Nephron (organoid): Measurements from ENCODE around the gene FLACC1.
A peak's percentile ranks its signal among the peaks of the same experiment; 100 is the strongest.

Experiments used
- H3K27ac Mint-ChIP-seq, 3 experiments: 2 replicates each; pipeline ENCODE4 v1.8.0; 2020; ENCODE audit warnings: mixed read lengths in 3 of 3, mild to moderate bottlenecking in 2 of 3, moderate library complexity in 1 of 3
- H3K27me3 Mint-ChIP-seq: 2 replicates; pipeline ENCODE4 v1.8.0; 2021; ENCODE audit warnings: low read depth, mild to moderate bottlenecking, moderate library complexity, mixed read lengths
- H3K36me3 Mint-ChIP-seq: 2 replicates; pipeline ENCODE4 v1.8.0; 2020; ENCODE audit warnings: low read depth, mixed read lengths
- H3K4me1 Mint-ChIP-seq: 2 replicates; pipeline ENCODE4 v1.8.0; 2020; ENCODE audit warnings: mixed read lengths
- H3K4me3 Mint-ChIP-seq, 3 experiments: 2 replicates each; pipeline ENCODE4 v1.8.0; 2020; ENCODE audit warnings: mild to moderate bottlenecking in 3 of 3, mixed read lengths in 3 of 3, moderate library complexity in 2 of 3
- H3K9me3 Mint-ChIP-seq: 2 replicates; pipeline ENCODE4 v1.8.0; 2020; ENCODE audit warnings: mixed read lengths
- CTCF ChIP-seq, 3 experiments: fragments of 200-600 bp; sonication (generic); IDR thresholded peaks; one replicate each; pipeline ENCODE4 v1.5.0; 2021; ENCODE audit warnings: antibody characterized with exemption in 3 of 3; ENCODE audit not compliant: unreplicated experiment in 3 of 3

Gene FLACC1

DNA sequence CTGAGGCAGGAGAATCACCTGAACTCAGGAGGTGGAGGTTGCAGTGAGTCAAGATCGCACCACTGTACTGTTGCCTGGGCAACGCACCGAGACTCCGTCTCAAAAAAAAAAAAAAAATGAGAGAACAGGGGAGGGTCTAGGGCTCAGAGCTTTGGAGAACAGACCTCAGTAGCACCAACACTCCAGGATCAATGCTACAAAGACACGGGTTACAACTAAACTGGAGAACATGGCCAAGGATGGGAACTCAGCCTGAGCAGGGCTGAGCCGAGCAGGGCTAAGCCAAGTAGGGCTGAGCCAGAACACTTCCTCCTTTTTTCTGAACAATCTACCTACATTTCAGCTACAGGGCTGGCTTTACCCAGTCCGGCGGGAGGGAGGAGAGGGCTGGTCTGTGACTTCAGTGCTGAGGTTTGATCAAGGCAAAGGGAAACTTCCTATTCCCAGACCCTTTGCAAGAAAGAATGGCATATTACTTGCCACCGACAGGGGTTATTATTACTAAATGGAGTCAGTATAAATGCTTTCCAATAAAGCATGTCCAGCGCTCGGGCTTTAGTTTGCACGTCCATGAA is 99.7 kb downstream of the FLACC1 start:
- no peak for TF ChIP-seq CTCF (IDR thresholded peaks at IDR 0.05; ENCODE audit: unreplicated experiment in 3 of 3)
- H3K27ac Mint-ChIP-seq: peak overlapping the region; percentile 93 to 100 (median 98)
- no peaks in the 10 kb centered on the region for H3K9me3 Mint-ChIP-seq
- peak overlapping the region; percentile 81 to 92 (median 91) for H3K4me3 Mint-ChIP-seq
- H3K4me1 Mint-ChIP-seq: peaks cover 21% of the 10 kb centered on the region
- H3K36me3 Mint-ChIP-seq: no peaks in the 10 kb centered on the region
- H3K27me3 Mint-ChIP-seq: no peaks in the 10 kb centered on the region

GRCh38 chr2:201256082-201256481 is 101.1 kb downstream of the FLACC1 start:
- Mint-ChIP-seq H3K4me1 (peaks cover 13% of the 10 kb centered on the region), H3K4me3 (no peak overlapping the region)

DNA sequence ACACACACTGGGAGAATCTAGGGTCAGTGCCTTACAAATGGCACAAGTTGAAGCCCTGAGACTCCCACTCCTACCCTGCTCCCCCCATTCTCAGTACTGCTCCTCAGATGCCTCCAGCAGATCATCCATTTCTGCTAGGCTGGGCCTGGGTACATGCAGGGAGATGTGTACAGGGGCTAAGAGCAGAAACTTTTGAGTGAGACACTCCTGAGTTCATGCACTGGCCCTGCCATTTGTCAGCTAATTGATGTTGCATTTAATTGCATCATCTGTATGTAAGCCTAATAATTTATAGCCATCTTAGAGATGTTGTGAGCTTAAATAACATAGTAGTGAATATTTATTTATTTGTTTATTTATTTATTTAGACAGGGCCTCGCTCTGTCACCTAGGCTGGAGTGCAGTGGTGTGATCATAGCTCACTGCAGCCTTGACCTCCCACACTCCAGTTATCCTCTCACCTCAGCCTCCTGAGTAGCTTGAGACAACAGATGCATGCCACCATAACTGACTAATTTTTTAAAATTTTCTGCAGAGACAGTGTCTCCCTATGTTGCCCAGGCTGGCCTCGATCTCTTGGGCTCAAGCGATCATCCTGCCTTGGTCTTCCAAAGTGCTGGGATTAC is 101.6 kb downstream of the FLACC1 start:
- H3K4me1 Mint-ChIP-seq: peaks cover 13% of the 10 kb centered on the region
- no peaks in the 10 kb centered on the region for H3K9me3 Mint-ChIP-seq
- no peaks in the 10 kb centered on the region for H3K36me3 Mint-ChIP-seq
- no peak overlapping the region for H3K4me3 Mint-ChIP-seq
- H3K27me3 Mint-ChIP-seq: no peaks in the 10 kb centered on the region
- peak overlapping the region in 1 of 3 experiments; percentile 22 for H3K27ac Mint-ChIP-seq
- no peak for TF ChIP-seq CTCF (IDR thresholded peaks at IDR 0.05; ENCODE audit: unreplicated experiment in 3 of 3)

More at GRCh38 chr2:201256082-201256481, 101.1 kb downstream of the FLACC1 start:
- TF ChIP-seq CTCF (IDR thresholded peaks at IDR 0.05; ENCODE audit: unreplicated experiment in 3 of 3): no peak
- Mint-ChIP-seq H3K27me3 (no peaks in the 10 kb centered on the region), H3K27ac (peak overlapping the region in 1 of 3 experiments; percentile 81), H3K36me3 (no peaks in the 10 kb centered on the region), H3K9me3 (no peaks in the 10 kb centered on the region)

GRCh38 chr2:201254081-201254730 is 102.9 kb downstream of the FLACC1 start:
- Mint-ChIP-seq H3K9me3 (no peaks in the 10 kb centered on the region), H3K4me1 (peaks cover 13% of the 10 kb centered on the region), H3K27me3 (no peaks in the 10 kb centered on the region), H3K27ac (peak overlapping the region in 1 of 3 experiments; percentile 74), H3K36me3 (no peaks in the 10 kb centered on the region), H3K4me3 (no peak overlapping the region)
- TF ChIP-seq CTCF (IDR thresholded peaks at IDR 0.05; ENCODE audit: unreplicated experiment in 3 of 3): no peak

DNA sequence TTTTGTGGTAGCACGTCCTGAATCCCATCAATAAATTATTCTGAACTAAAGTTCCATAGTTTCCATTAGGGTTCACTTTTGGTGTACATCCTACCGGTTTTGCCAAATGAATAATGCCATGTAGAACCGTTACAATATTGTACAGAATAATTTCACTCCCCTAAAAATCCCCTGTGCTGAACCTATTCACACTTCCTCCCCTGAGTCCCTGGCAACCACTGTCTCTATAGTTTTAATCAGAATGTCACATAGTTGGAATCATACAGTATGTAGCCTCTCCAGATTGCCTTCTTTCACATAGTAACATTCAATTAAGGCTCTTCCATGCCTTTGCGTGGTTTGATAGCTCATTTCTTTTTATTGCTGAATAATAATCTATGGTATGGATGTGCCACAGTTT is 106.4 kb downstream of the FLACC1 start:
- no peak overlapping the region for H3K27ac Mint-ChIP-seq

More for the DNA sequence above, 106.4 kb downstream of the FLACC1 start:
- Mint-ChIP-seq H3K4me3 (no peak overlapping the region), H3K9me3 (no peaks in the 10 kb centered on the region), H3K4me1 (no peaks in the 10 kb centered on the region), H3K27me3 (no peaks in the 10 kb centered on the region), H3K36me3 (no peaks in the 10 kb centered on the region)
- no peak for TF ChIP-seq CTCF (IDR thresholded peaks at IDR 0.05; ENCODE audit: unreplicated experiment in 3 of 3)
